SKM-1 (cell line): Measurements from ENCODE around the gene OR1B1.
"Not testable (repeated sequence)": the region's sequence is repeated elsewhere in the genome, so short reads cannot be mapped to it uniquely, and the experiment has no call there.

Experiments
- DNase-seq: peaks from one replicate; lab custom pipeline; 2025; ENCODE audit not compliant: unreplicated experiment; lab: John Stamatoyannopoulos, UW

Gene OR1B1

GRCh38 chr9:122657527-122657926, at the start of gene OR1B1:
OR1B1 (minus strand) TSS chr9:122657627.
- no peak for DNase-seq

GRCh38 chr9:122695696-122696095, 38.3 kb upstream of the OR1B1 start:
- DNase-seq, result no peak

- DNase-seq, result no peak
Measured at GRCh38 chr9:122684851-122685250, 27.4 kb upstream of the OR1B1 start.

GRCh38 chr9:122672481-122672880, 15.1 kb upstream of the OR1B1 start:
- no peak for DNase-seq

- no peak for DNase-seq
Measured at GRCh38 chr9:122661416-122661815, 4.0 kb upstream of the OR1B1 start, which contains the start of gene OR1L1. OR1L1 (plus strand) TSS chr9:122661716; CDS start chr9:122661716, 0 bp downstream.

GRCh38 chr9:122656378-122656777, 1.0 kb downstream of the OR1B1 start:
- no peak for DNase-seq

- DNase-seq, result no peak
Measured at GRCh38 chr9:122642226-122642625, 15.2 kb downstream of the OR1B1 start.

- no peak for DNase-seq
Measured at GRCh38 chr9:122619996-122620395, 37.4 kb downstream of the OR1B1 start.

- DNase-seq, result no peak
Measured at GRCh38 chr9:122614362-122614761, 43.1 kb downstream of the OR1B1 start, which contains the start of gene OR1Q1. OR1Q1 (plus strand) TSS chr9:122614738; CDS start chr9:122614738, 0 bp downstream.

- DNase-seq, result no peak
Measured at GRCh38 chr9:122609804-122610203, 47.6 kb downstream of the OR1B1 start.

GRCh38 chr9:122606587-122606986, 50.8 kb downstream of the OR1B1 start:
- DNase-seq, result no peak

GRCh38 chr9:122605691-122606090, 51.7 kb downstream of the OR1B1 start:
- DNase-seq, result no peak

GRCh38 chr9:122583284-122583683, 74.1 kb downstream of the OR1B1 start, which contains the start of gene OR1L8:
OR1L8 (minus strand) TSS chr9:122583384; CDS start chr9:122568477, 14,907 bp downstream.
- DNase-seq, result not testable (repeated sequence)

GRCh38 chr9:122580360-122580759, 77.1 kb downstream of the OR1B1 start:
- no peak for DNase-seq

GRCh38 chr9:122579874-122580273, 77.6 kb downstream of the OR1B1 start:
- DNase-seq, result no peak
